Caco-2 (cell line): ENCODE data around the gene GREM1. TPM values are rescaled to one million over a fixed set of nuclear protein-coding genes. Genes with fewer than 3 reads are reported as not detected.
A peak's percentile ranks its signal among the peaks of the same experiment; 100 is the strongest.

Experiments used
- Bru-seq: library from RNA; stranded (reverse); fragments of 400-500 nt; gene quantifications from one replicate; lab custom pipeline; 2021; lab: Mats Ljungman, UMichigan
- BruChase-seq, 2 experiments: library from RNA; stranded (reverse); fragments of 400-500 nt; gene quantifications; one replicate each; lab custom pipeline; 2021; lab: Mats Ljungman, UMichigan
- BruUV-seq: library from RNA; stranded (reverse); fragments of 400-500 nt; replicated peaks from 2 replicates; lab custom pipeline; 2021; lab: Mats Ljungman, UMichigan
- CTCF ChIA-PET: fragments of 300-600 bp; sonication (Branson Sonifier 250); formaldehyde crosslinking; loops from one replicate; lab custom pipeline; 2022; ENCODE audit warnings: antibody characterized with exemption; lab: Charles Lee
- POLR2A ChIA-PET: fragments of 300-600 bp; sonication (Branson Sonifier 250); formaldehyde crosslinking; loops from one replicate; lab custom pipeline; 2022; ENCODE audit warnings: antibody characterized with exemption; lab: Charles Lee
- DNase-seq, 2 experiments: peaks; one replicate each; pipeline versions ENCODE4 v3.0.0 to v3.0.0-alpha.2; 2020 to 2022
- H3K27me3 ChIP-seq: replicated peaks from 2 replicates; pipeline ENCODE4 v1.6.0; 2011; ENCODE audit warnings: low read length; ENCODE audit not compliant: control insufficient read depth, insufficient read depth
- H3K36me3 ChIP-seq: 2 replicates; pipeline ENCODE4 v1.5.1; 2011; ENCODE audit warnings: low read length; ENCODE audit not compliant: control insufficient read depth, insufficient read depth
- H3K4me1 ChIP-seq: fragments of 250-450 bp; sonication (Bioruptor Pico); 2 replicates; pipeline ENCODE4 v1.5.1; 2020; ENCODE audit warnings: mild to moderate bottlenecking
- H3K4me3 ChIP-seq: 2 replicates; pipeline ENCODE4 v1.5.1; 2011; ENCODE audit warnings: low read depth, mild to moderate bottlenecking, control low read depth, low read length
- H3K9me3 ChIP-seq: fragments of 250-450 bp; sonication (Bioruptor Pico); 2 replicates; pipeline ENCODE4 v1.5.1; 2020; ENCODE audit warnings: mild to moderate bottlenecking, moderate library complexity
- H3K27ac Mint-ChIP-seq: one replicate; pipeline ENCODE4 v1.8.0; 2022; ENCODE audit warnings: mixed read lengths; ENCODE audit not compliant: unreplicated experiment
- H3K27me3 Mint-ChIP-seq: one replicate; pipeline ENCODE4 v1.8.0; 2022; ENCODE audit warnings: mixed read lengths; ENCODE audit not compliant: insufficient read depth, unreplicated experiment
- H3K36me3 Mint-ChIP-seq: one replicate; pipeline ENCODE4 v1.8.0; 2022; ENCODE audit warnings: mild to moderate bottlenecking, mixed read lengths; ENCODE audit not compliant: insufficient read depth, unreplicated experiment
- H3K4me1 Mint-ChIP-seq: one replicate; pipeline ENCODE4 v1.8.0; 2022; ENCODE audit warnings: low read depth, mixed read lengths; ENCODE audit not compliant: unreplicated experiment
- H3K4me3 Mint-ChIP-seq: one replicate; pipeline ENCODE4 v1.8.0; 2022; ENCODE audit warnings: mild to moderate bottlenecking, moderate library complexity, mixed read lengths; ENCODE audit not compliant: unreplicated experiment
- H3K9me3 Mint-ChIP-seq: one replicate; pipeline ENCODE4 v1.8.0; 2022; ENCODE audit warnings: mixed read lengths; ENCODE audit not compliant: unreplicated experiment
- CTCF ChIP-seq, 2 experiments: fragments of 200-600 bp in 1 of 2; IDR thresholded peaks; 1 replicate in 1 of 2; 2 replicates in 1 of 2; pipeline versions ENCODE4 v1.5.1 to v1.8.0; 2011 to 2022; ENCODE audit warnings: antibody characterized with exemption in 1 of 2, control low read depth in 1 of 2, inconsistent platforms in 1 of 2, low read depth in 1 of 2, low read length in 1 of 2, mild to moderate bottlenecking in 1 of 2, moderate library complexity in 1 of 2; ENCODE audit not compliant: insufficient read depth in 1 of 2, severe bottlenecking in 1 of 2, unreplicated experiment in 1 of 2
- intact Hi-C: fragments of 100-400 bp; cut with micrococcal nuclease; formaldehyde crosslinking; loops from one replicate; pipeline ENCODE4 v1.10.0; 2022; ENCODE audit not compliant: unreplicated experiment
- long read RNA-seq: library from polyadenylated mRNA; stranded (forward); transcript quantifications from one replicate; pipeline ENCODE4 v2.0.0, GENCODE V29; 2022
- total RNA-seq: library from RNA; stranded (reverse); gene quantifications from 2 replicates; pipeline ENCODE4 v1.2.3, GENCODE V29; 2022

The GREM1 gene
- total RNA-seq (0.54 and 0.93 TPM in 2 replicates), Bru-seq, nascent RNA (percentile 30 among the genes with signal in this experiment), BruChase-seq, experiment 1, labeled RNA remaining after a 2-hour chase (percentile 31 among the genes with signal in this experiment), BruChase-seq, experiment 2, labeled RNA remaining after a 6-hour chase (percentile 25 among the genes with signal in this experiment)
- long read RNA-seq: 0 reads

GRCh38 chr15:32717426-32718226, at the start of gene GREM1:
GREM1 (plus strand) TSS chr15:32718004; CDS start chr15:32730691, 12,687 bp downstream.
- peak within 1 kb of the TSS; percentile 34 for H3K4me3 ChIP-seq
- POLR2A ChIA-PET: no interaction called here
- H3K4me1 ChIP-seq: peaks cover 6% of the 10 kb centered on the region; the same call in 1 of the 2 replicates
- H3K4me1 Mint-ChIP-seq: no peaks in the 10 kb centered on the region
- DNase-seq: no peak
- peak within 1 kb of the TSS; percentile 67 for H3K4me3 Mint-ChIP-seq
- no peak within 1 kb of the TSS for H3K27ac Mint-ChIP-seq
- H3K9me3 ChIP-seq: no peaks in the 10 kb centered on the region
- H3K27me3 ChIP-seq: peaks cover 5% of the 10 kb centered on the region
- H3K27me3 Mint-ChIP-seq: peaks cover 31% of the 10 kb centered on the region
- intact Hi-C loops: loop anchor here (5.0 kb wide), 1 partner anchor 55 kb away; no protein-coding TSS in a partner anchor
- BruUV-seq: no TSS peak
- H3K9me3 Mint-ChIP-seq: no peaks in the 10 kb centered on the region
- no peaks in the 10 kb centered on the region for H3K36me3 ChIP-seq
- CTCF ChIA-PET: no interaction called here
- TF ChIP-seq CTCF (IDR thresholded peaks at IDR 0.05; ENCODE audit: insufficient read depth in 1 of 2, low read depth in 1 of 2, low read length in 1 of 2, severe bottlenecking in 1 of 2, unreplicated experiment in 1 of 2): no peak
- no peaks in the 10 kb centered on the region for H3K36me3 Mint-ChIP-seq

- Mint-ChIP-seq H3K4me3 (no peak overlapping the region), H3K27ac (no peak overlapping the region), H3K36me3 (no peaks in the 10 kb centered on the region), H3K9me3 (no peaks in the 10 kb centered on the region), H3K27me3 (no peaks in the 10 kb centered on the region), H3K4me1 (no peaks in the 10 kb centered on the region)
- H3K4me1 ChIP-seq: no peaks in the 10 kb centered on the region
- intact Hi-C loops: no loop called here
- ChIA-PET CTCF (no interaction called here), POLR2A (no interaction called here)
- H3K4me3 ChIP-seq: no peak overlapping the region
- no peaks in the 10 kb centered on the region for H3K9me3 ChIP-seq
- no peaks in the 10 kb centered on the region for H3K27me3 ChIP-seq
- BruUV-seq: no TSS peak
- no peak for TF ChIP-seq CTCF (IDR thresholded peaks at IDR 0.05; ENCODE audit: insufficient read depth in 1 of 2, low read depth in 1 of 2, low read length in 1 of 2, severe bottlenecking in 1 of 2, unreplicated experiment in 1 of 2)
- no peak for DNase-seq
- H3K36me3 ChIP-seq: no peaks in the 10 kb centered on the region
Observed at GRCh38 chr15:32668942-32669341, 48.9 kb upstream of the GREM1 start.

GRCh38 chr15:32669896-32670611, 47.8 kb upstream of the GREM1 start:
- no peak for TF ChIP-seq CTCF (IDR thresholded peaks at IDR 0.05; ENCODE audit: insufficient read depth in 1 of 2, low read depth in 1 of 2, low read length in 1 of 2, severe bottlenecking in 1 of 2, unreplicated experiment in 1 of 2)
- ChIA-PET POLR2A (no interaction called here), CTCF (no interaction called here)
- intact Hi-C loops: no loop called here
- Mint-ChIP-seq H3K4me3 (no peak overlapping the region), H3K36me3 (no peaks in the 10 kb centered on the region), H3K27me3 (no peaks in the 10 kb centered on the region), H3K9me3 (no peaks in the 10 kb centered on the region), H3K27ac (no peak overlapping the region), H3K4me1 (no peaks in the 10 kb centered on the region)
- Histone ChIP-seq H3K4me1 (no peaks in the 10 kb centered on the region), H3K27me3 (no peaks in the 10 kb centered on the region), H3K4me3 (no peak overlapping the region), H3K9me3 (no peaks in the 10 kb centered on the region), H3K36me3 (no peaks in the 10 kb centered on the region)
- no TSS peak for BruUV-seq
- no peak for DNase-seq
